AML-193 (cell line): Measurements from ENCODE around the gene UBAP2L.

ENCODE experiments used
- DNase-seq, 2 experiments: peaks; one replicate each; lab custom pipeline; 2025; lab: John Stamatoyannopoulos, UW

Gene UBAP2L

DNA sequence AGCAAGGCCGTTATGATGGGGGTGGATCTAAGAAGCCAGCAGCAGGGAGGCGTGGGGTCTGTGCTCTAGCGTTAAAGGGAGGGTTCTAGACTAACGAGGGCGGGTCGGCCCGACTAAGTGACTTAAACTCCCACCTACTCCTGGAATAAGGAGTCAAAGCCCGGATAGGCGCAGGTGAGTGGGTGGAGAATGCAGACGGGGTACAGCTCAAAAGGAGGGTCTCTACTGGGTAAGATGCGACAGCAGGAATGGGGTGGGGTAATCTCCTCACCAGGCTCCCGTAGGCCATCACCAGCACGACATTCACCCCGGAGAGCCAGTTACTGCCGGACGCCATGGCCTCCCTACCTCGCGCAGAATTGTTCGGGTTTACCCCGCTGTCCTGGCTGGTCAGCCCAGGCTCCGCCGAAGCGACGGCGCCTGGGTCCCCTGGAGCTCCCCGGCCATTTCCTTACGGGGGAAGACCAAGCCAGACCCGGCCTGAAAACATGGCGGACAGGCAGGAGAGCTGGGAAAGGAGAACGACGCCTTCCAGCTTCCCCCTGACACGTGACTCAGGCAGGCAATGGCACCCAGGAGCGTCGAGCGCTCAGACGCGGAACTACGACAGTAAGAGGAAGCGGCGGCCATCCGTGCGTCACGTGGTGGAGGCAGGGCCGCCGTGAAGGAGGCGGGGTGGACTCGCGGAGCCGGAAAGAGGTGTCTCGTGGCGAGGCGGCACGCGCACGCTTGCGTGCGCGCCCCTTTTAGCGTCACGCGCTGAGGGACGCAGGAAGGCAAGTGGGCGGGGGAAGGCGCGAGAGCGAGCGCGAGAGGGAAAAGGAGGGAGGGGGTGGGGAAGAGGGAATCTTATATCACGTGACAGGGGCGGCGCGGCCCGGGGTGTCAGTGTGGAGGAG, at the start of gene UBAP2L:
Gene UBAP2L (plus strand): TSS at position 885 of the 899 bp plus-strand sequence. CDS start 4,169 bp downstream, outside the sequence.
- peak; percentile 96 to 97 for DNase-seq

- DNase-seq = no peak
Observed at GRCh38 chr1:154171223-154171583, 49.6 kb upstream of the UBAP2L start.

GRCh38 chr1:154171880-154172279, 48.9 kb upstream of the UBAP2L start:
- no peak for DNase-seq

GRCh38 chr1:154174654-154175053, 46.1 kb upstream of the UBAP2L start:
- no peak for DNase-seq

DNA sequence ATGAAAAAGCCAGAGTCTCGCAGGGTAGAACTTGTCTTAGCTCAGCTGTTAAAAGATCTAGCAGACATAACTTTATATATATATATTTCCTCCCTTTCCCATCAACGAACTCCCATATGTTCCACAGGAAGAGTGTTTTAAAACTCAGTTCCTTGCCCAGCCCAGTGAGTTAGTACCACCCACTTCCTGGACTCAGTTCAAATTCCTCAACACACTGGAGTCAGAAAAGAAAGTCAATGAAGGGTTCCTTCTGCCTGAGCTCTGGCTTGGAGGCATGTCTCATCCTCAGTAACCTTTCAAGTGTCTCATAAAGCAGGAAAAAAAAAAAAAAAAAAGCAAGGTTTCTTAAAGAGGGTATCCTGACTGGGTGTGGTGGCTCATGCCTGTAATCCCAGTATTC, 44.4 kb upstream of the UBAP2L start:
- DNase-seq = no peak

DNA sequence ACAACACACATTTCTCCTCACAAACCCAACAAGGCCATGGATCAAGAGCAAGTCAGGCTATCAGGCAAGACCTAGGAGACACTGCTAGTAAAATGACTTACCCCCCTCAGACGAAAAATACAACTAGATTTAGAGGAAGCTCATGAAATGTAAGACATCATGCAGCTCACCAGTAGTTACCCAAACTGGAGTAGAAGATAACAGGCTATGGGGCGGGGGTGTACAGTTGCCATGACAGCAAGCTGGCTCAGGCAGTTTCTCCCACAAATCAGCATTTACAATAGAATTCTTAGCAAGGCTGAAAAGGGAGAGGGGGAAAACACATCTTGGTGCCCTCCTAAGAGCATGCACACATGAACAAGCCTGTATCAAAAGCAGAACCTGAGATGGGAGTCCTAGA, 42.7 kb upstream of the UBAP2L start:
- DNase-seq = no peak

GRCh38 chr1:154178911-154179811, 41.6 kb upstream of the UBAP2L start:
- DNase-seq = no peak

DNA sequence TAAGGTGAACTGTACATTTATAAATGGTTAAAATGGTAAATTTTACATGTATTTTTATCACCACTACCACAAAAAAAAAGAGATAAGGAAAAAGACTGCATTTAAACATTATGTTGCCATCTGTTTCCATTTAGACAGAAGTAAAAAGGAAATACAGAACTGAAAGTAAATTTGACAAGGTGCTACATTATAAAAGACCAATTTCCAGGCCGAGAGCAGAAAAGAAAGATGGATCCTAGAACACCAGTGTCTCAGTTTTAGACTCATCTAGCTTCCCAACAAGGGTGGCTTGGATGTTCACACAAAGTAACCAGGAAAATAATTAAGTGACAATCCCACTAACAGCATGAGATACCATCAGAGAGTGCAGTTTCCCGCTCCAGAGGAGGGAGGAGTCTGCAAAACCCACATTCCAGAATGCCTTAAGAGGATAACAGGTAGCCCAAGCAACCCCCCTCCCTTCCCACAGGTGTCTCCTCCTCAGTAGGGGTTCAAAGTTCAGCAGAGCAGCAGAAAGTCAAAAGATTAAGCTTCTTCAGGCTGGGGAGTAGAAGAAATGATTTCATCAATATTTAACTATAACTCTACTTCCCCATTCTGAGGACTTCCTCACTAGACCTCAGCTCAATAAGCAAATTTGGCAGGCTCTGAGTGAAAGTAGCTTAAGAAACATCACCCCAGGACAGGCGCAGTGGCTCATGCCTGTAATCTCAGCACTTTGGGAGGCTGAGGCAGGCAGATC, 40.6 kb upstream of the UBAP2L start:
- peak; percentile 88 to 89 for DNase-seq

GRCh38 chr1:154181944-154182343, 38.8 kb upstream of the UBAP2L start:
- no peak for DNase-seq

GRCh38 chr1:154182344-154183045, 38.3 kb upstream of the UBAP2L start:
- peak; percentile 97 to 98 for DNase-seq

DNA sequence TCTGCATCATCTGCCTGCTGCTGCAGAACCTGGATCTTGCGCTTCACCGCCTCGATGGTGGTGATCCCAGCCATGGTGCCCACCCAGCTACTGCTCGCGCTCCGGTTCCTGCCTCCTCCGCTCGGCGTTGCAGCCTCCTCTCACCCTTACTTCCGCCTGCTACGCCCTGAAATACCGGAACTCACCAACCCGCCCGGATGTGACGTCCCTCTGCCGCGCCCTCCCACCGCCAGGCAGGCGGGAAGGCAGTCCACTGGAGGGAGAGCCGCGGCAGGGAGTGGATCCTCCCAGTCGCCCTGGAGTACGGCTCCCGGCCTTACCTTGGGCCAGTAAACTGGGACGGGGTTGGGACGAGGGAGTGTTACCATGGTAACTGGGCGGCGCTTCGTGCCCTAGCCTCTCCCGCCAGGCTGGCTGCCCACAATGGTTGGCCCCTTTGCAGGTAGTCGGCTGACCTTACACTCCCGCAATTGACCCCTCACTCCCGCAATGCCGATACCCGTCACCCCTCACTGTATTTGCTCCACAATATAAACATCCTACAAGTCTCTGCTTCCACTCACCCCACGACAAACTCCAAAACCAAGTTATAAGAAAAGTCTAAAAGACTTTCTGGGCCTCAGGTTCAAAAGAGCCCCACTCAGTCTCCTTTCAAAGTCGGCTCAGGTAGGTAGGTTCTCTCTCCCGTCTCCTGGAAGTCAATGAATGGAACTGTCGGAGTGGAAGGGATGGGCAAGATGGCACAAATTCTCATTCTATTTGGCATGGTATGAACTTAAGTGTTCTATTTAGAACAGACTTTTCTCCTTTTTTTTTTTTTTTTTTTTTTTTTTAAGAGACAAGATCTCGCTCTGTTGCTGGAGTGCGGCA, 37.5 kb upstream of the UBAP2L start:
- DNase-seq = peak; percentile 87 to 88

- DNase-seq = peak; percentile 78 to 80
Observed at GRCh38 chr1:154186177-154186576, 34.6 kb upstream of the UBAP2L start.

GRCh38 chr1:154186852-154187501, 33.8 kb upstream of the UBAP2L start:
- no peak for DNase-seq

GRCh38 chr1:154190550-154190949, 30.2 kb upstream of the UBAP2L start:
- peak; percentile 31 to 60 for DNase-seq

GRCh38 chr1:154191990-154192461, 28.7 kb upstream of the UBAP2L start, which contains the start of gene TPM3:
TSS of gene TPM3 (minus strand) at chr1:154192100. CDS start at chr1:154192018, 82 bp downstream.
- peak; percentile 23 to 24 for DNase-seq

- DNase-seq = no peak
Observed at GRCh38 chr1:154192476-154192875, 28.3 kb upstream of the UBAP2L start.

GRCh38 chr1:154193821-154194220, 26.9 kb upstream of the UBAP2L start:
- no peak for DNase-seq

GRCh38 chr1:154198756-154199562, 21.8 kb upstream of the UBAP2L start:
- DNase-seq = peak; percentile 59 to 62

GRCh38 chr1:154199563-154199879, 21.2 kb upstream of the UBAP2L start:
- no peak for DNase-seq
